Thyroid gland (tissue), 4 donors: ENCODE measurements around the gene PROM1.

Experiments
- POLR2A ChIP-seq, 2 donors: fragments of 450-650 bp; IDR thresholded peaks; one replicate each; pipeline ENCODE4 v1.6.1; 2017; ENCODE audit warnings: antibody characterized with exemption in 2 of 2, mild to moderate bottlenecking in 2 of 2, moderate library complexity in 1 of 2
- TF ChIP-seq, protein P1 (sequence below), 6 experiments: fragments of 200-600 bp in 3 of 6; fragments of 450-650 bp in 3 of 6; sonication (generic) in 3 of 6; IDR thresholded peaks; one replicate each; pipeline ENCODE4 v1.5.1; 2016 to 2019; ENCODE audit warnings: antibody characterized with exemption in 6 of 6, mild to moderate bottlenecking in 2 of 6, inconsistent platforms in 1 of 6, moderate library complexity in 1 of 6

DNA sequence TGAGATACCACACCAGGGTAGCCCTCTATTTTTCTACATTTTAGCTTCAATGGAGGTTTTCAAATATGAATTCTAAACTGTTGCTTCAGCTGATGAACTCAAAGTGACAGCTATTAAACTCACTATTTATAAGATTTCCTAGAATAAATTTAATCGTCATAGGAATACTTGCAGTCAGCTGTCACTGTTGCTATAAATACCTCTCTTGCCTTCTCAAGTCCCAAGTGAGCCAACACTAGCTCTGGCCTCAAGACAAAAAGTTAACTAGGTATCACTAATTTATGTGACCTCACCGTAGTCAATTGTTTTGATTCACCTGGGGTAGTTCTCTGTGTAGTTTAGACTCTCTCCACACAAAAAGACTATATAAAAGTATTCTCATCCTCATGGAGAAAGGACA is 34.3 kb upstream of the PROM1 start:
- no peak for TF ChIP-seq POLR2A (IDR thresholded peaks at IDR 0.05)
- TF ChIP-seq, protein P1, sequence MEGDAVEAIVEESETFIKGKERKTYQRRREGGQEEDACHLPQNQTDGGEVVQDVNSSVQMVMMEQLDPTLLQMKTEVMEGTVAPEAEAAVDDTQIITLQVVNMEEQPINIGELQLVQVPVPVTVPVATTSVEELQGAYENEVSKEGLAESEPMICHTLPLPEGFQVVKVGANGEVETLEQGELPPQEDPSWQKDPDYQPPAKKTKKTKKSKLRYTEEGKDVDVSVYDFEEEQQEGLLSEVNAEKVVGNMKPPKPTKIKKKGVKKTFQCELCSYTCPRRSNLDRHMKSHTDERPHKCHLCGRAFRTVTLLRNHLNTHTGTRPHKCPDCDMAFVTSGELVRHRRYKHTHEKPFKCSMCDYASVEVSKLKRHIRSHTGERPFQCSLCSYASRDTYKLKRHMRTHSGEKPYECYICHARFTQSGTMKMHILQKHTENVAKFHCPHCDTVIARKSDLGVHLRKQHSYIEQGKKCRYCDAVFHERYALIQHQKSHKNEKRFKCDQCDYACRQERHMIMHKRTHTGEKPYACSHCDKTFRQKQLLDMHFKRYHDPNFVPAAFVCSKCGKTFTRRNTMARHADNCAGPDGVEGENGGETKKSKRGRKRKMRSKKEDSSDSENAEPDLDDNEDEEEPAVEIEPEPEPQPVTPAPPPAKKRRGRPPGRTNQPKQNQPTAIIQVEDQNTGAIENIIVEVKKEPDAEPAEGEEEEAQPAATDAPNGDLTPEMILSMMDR (IDR thresholded peaks at IDR 0.05): no peak
